Liver (tissue), 9 donors: ENCODE measurements around the gene KNG1. TPM values are rescaled to one million over a fixed set of nuclear protein-coding genes. Genes with fewer than 3 reads are reported as not detected.

Experiments used
- DNase-seq: peaks from one replicate; pipeline ENCODE4 v3.0.0-alpha.2; 2017; ENCODE audit warnings: low spot score
- H3K27ac ChIP-seq, 2 donors: one replicate each; pipeline ENCODE4 v1.7.0; 2013; ENCODE audit warnings: inconsistent platforms in 2 of 2, low read length in 2 of 2, control low read depth in 1 of 2, low read depth in 1 of 2, mild to moderate bottlenecking in 1 of 2
- H3K27me3 ChIP-seq, 4 donors: one replicate each; pipeline versions ENCODE4 v1.6.1 to v1.7.0; 2013; ENCODE audit warnings: low read length in 3 of 4, inconsistent platforms in 1 of 4, mild to moderate bottlenecking in 1 of 4, moderate library complexity in 1 of 4; ENCODE audit not compliant: control insufficient read depth in 4 of 4, insufficient read depth in 4 of 4
- H3K36me3 ChIP-seq, 4 donors: one replicate each; pipeline versions ENCODE4 v1.6.1 to v1.7.0; 2013; ENCODE audit warnings: low read length in 3 of 4, mild to moderate bottlenecking in 3 of 4, low read depth in 1 of 4, moderate library complexity in 1 of 4; ENCODE audit not compliant: control insufficient read depth in 4 of 4, insufficient read depth in 3 of 4
- H3K4me1 ChIP-seq, 4 donors: one replicate each; pipeline versions ENCODE4 v1.6.1 to v1.7.0; 2013; ENCODE audit warnings: low read length in 3 of 4, mild to moderate bottlenecking in 3 of 4, moderate library complexity in 1 of 4; ENCODE audit not compliant: control insufficient read depth in 4 of 4, insufficient read depth in 4 of 4
- H3K4me3 ChIP-seq, 3 donors: one replicate each; pipeline versions ENCODE4 v1.6.1 to v1.7.0; 2013; ENCODE audit warnings: low read length in 3 of 3, control low read depth in 1 of 3, low read depth in 1 of 3, mild to moderate bottlenecking in 1 of 3
- H3K9ac ChIP-seq, 2 donors: one replicate each; pipeline ENCODE4 v1.7.0; 2013; ENCODE audit warnings: low read length in 2 of 2, mild to moderate bottlenecking in 2 of 2, moderate library complexity in 2 of 2, control low read depth in 1 of 2, low read depth in 1 of 2
- H3K9me3 ChIP-seq, 4 donors: one replicate each; pipeline versions ENCODE4 v1.6.1 to v1.7.0; 2013; ENCODE audit warnings: low read length in 3 of 4; ENCODE audit not compliant: control insufficient read depth in 4 of 4
- EGR1 ChIP-seq, 2 donors: IDR thresholded peaks; 2 replicates each; pipeline ENCODE4 v1.6.1; 2016 to 2018; ENCODE audit warnings: antibody characterized with exemption in 2 of 2, low read depth in 2 of 2
- FOXA1 ChIP-seq: IDR thresholded peaks from 2 replicates; pipeline ENCODE4 v1.6.1; 2016; ENCODE audit warnings: antibody characterized with exemption
- HNF4G ChIP-seq: IDR thresholded peaks from 2 replicates; pipeline ENCODE4 v1.6.1; 2016; ENCODE audit warnings: antibody characterized with exemption
- NR2F2 ChIP-seq: IDR thresholded peaks from 2 replicates; pipeline ENCODE4 v1.6.1; 2016; ENCODE audit warnings: antibody characterized with exemption
- RAD21 ChIP-seq, 2 donors: IDR thresholded peaks; 2 replicates each; pipeline ENCODE4 v1.6.1; 2016; ENCODE audit warnings: antibody characterized with exemption in 2 of 2, mild to moderate bottlenecking in 2 of 2
- RXRA ChIP-seq, 2 donors: IDR thresholded peaks; 2 replicates each; pipeline ENCODE4 v1.6.1; 2017 to 2018; ENCODE audit warnings: antibody characterized with exemption in 2 of 2, mild to moderate bottlenecking in 1 of 2
- SP1 ChIP-seq: IDR thresholded peaks from 2 replicates; pipeline ENCODE4 v1.6.1; 2018; ENCODE audit warnings: antibody characterized with exemption, mild to moderate bottlenecking
- TAF1 ChIP-seq: conservative IDR thresholded peaks from 2 replicates; pipeline ENCODE4 v1.6.1; 2016; ENCODE audit warnings: antibody characterized with exemption, mild to moderate bottlenecking
- YY1 ChIP-seq: IDR thresholded peaks from 2 replicates; pipeline ENCODE4 v1.6.1; 2016; ENCODE audit warnings: antibody characterized with exemption, mild to moderate bottlenecking
- WGBS: extraction: QIAGEN DNeasy Blood & Tissue Kit; methylation state at CpG from one replicate; pipeline ENCODE4 v1.1.7; 2013; 5-methylcytosine and 5-hydroxymethylcytosine counted together
- polyA plus RNA-seq, 2 donors: library from polyadenylated mRNA; stranded (reverse) in 1 of 2; unstranded in 1 of 2; fragments of 200-250 nt in 1 of 2; fragments of >200 nt in 1 of 2; fragmentation: Nextera tagmentation in 1 of 2; extraction: Ambion mirVana in 1 of 2; gene quantifications; one replicate each; pipeline versions ENCODE4 v1.2.1 to v1.2.3, GENCODE V29; 2013 to 2015
- total RNA-seq, 2 donors: library from RNA; depleted of rRNA; stranded (reverse); fragments of >200 nt; gene quantifications; one replicate each; pipeline ENCODE4 v1.2.3, GENCODE V29; 2014
- TF ChIP-seq, protein P1 (sequence below): fragments of 150-350 bp; IDR thresholded peaks from 2 replicates; pipeline ENCODE4 v1.5.1; 2017; ENCODE audit warnings: improper control_type of control experiment, low read depth, low read length; ENCODE audit not compliant: missing input control
- TF ChIP-seq, protein P2 (sequence below): IDR thresholded peaks from 2 replicates; pipeline ENCODE4 v1.6.1; 2016; ENCODE audit warnings: antibody characterized with exemption
- TF ChIP-seq, protein P3 (sequence below): IDR thresholded peaks from 2 replicates; pipeline ENCODE4 v1.6.1; 2016; ENCODE audit warnings: antibody characterized with exemption
- TF ChIP-seq, protein P4 (sequence below): IDR thresholded peaks from 2 replicates; pipeline ENCODE4 v1.6.1; 2016; ENCODE audit warnings: antibody characterized with exemption
- TF ChIP-seq, protein P5 (sequence below): IDR thresholded peaks from 2 replicates; pipeline ENCODE4 v1.6.1; 2016; ENCODE audit warnings: antibody characterized with exemption, mild to moderate bottlenecking
- donor health status: healthy.
- donor health status: healthy.
- donor health status: healthy.
- donor health status: healthy.
- donor health status: healthy.

Gene KNG1
- total and polyA plus RNA-seq, 4 donors, result 605 to 918 (median 716) TPM

DNA sequence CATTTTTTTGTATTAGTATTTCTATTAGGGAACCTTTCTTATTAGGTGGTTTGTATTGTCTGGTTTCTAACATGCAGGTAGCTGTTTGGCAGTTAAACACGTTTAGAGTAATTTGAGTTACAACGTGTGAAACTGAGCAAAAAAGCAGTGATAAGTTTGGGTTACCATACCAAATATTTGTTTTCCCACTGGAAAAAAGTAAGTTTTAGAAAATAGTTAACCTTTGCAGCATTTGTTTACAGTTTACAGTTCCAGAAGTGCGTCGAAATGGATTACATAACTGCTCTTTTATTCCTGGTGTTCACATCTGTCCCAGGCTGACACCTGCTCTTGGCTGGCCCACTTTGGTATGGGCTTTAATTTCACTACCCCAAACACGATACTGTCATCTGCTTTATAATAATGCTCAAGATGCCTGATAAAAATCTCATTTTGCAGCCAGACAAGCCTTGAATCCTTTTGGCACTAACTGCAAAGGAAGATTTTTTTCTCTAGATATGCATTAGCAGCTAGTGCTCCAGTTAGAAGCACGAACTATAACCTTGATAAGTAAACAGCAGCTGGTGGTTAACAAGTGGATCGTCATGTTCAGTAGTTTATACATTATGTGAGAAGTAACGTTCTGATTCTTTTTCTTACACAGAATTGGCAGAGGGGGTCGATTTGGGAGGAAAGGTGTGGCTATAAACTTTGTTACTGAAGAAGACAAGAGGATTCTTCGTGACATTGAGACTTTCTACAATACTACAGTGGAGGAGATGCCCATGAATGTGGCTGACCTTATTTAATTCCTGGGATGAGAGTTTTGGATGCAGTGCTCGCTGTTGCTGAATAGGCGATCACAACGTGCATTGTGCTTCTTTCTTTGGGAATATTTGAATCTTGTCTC is 71.6 kb downstream of the KNG1 start:
- no peak for TF ChIP-seq SP1
- TF ChIP-seq, protein P1, sequence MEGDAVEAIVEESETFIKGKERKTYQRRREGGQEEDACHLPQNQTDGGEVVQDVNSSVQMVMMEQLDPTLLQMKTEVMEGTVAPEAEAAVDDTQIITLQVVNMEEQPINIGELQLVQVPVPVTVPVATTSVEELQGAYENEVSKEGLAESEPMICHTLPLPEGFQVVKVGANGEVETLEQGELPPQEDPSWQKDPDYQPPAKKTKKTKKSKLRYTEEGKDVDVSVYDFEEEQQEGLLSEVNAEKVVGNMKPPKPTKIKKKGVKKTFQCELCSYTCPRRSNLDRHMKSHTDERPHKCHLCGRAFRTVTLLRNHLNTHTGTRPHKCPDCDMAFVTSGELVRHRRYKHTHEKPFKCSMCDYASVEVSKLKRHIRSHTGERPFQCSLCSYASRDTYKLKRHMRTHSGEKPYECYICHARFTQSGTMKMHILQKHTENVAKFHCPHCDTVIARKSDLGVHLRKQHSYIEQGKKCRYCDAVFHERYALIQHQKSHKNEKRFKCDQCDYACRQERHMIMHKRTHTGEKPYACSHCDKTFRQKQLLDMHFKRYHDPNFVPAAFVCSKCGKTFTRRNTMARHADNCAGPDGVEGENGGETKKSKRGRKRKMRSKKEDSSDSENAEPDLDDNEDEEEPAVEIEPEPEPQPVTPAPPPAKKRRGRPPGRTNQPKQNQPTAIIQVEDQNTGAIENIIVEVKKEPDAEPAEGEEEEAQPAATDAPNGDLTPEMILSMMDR, result no peak
- TF ChIP-seq, protein P2, sequence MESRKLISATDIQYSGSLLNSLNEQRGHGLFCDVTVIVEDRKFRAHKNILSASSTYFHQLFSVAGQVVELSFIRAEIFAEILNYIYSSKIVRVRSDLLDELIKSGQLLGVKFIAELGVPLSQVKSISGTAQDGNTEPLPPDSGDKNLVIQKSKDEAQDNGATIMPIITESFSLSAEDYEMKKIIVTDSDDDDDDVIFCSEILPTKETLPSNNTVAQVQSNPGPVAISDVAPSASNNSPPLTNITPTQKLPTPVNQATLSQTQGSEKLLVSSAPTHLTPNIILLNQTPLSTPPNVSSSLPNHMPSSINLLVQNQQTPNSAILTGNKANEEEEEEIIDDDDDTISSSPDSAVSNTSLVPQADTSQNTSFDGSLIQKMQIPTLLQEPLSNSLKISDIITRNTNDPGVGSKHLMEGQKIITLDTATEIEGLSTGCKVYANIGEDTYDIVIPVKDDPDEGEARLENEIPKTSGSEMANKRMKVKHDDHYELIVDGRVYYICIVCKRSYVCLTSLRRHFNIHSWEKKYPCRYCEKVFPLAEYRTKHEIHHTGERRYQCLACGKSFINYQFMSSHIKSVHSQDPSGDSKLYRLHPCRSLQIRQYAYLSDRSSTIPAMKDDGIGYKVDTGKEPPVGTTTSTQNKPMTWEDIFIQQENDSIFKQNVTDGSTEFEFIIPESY, result no peak
- no peak for TF ChIP-seq YY1
- TF ChIP-seq RXRA (IDR thresholded peaks at IDR 0.05), result no peak
- TF ChIP-seq NR2F2, result no peak
- TF ChIP-seq, protein P3, sequence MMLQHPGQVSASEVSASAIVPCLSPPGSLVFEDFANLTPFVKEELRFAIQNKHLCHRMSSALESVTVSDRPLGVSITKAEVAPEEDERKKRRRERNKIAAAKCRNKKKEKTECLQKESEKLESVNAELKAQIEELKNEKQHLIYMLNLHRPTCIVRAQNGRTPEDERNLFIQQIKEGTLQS, result no peak
- TF ChIP-seq EGR1 (IDR thresholded peaks at IDR 0.05; ENCODE audit: low read depth in 2 of 2), result no peak
- TF ChIP-seq FOXA1, result no peak
- no peak for TF ChIP-seq TAF1
- TF ChIP-seq, protein P4, sequence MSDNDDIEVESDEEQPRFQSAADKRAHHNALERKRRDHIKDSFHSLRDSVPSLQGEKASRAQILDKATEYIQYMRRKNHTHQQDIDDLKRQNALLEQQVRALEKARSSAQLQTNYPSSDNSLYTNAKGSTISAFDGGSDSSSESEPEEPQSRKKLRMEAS, result no peak
- no peak for TF ChIP-seq HNF4G
- DNase-seq, result no peak
- Histone ChIP-seq H3K4me1 (peaks cover 8 to 29% (median 26%) of the 10 kb centered on the region in 4 donors), H3K9ac (no peak overlapping the region), H3K4me3 (no peak overlapping the region), H3K27me3 (no peaks in the 10 kb centered on the region), H3K27ac (no peak overlapping the region), H3K9me3 (no peaks in the 10 kb centered on the region), H3K36me3 (peaks cover 13 to 53% (median 52%) of the 10 kb centered on the region in 4 donors)
- WGBS, result 56% methylated on average over 13 of the region's 13 CpGs

DNA sequence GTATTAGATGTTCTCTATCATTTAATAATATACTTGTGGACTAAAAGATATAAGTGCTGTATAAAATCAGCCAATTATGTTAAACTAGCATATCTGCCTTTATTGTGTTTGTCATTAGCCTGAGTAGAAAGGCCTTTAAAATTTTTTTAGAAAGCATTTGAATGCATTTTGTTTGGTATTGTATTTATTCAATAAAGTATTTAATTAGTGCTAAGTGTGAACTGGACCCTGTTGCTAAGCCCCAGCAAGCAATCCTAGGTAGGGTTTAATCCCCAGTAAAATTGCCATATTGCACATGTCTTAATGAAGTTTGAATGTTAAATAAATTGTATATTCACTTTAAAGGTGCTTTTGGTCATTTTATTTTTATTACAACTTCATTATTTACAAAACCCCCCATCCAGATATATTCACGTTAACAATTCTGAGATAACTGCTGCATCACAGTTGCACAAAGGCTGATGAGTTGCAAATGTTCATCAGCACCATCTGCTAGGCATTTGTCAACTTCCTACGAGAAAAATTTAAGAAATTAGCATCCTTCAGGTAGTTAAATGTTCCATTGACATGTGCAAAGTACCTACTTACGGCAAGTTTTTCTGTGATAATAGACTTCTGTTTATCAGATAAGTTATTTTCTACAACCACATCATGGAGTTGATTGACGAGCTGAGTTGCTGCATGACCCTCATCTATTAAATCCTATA is 72.5 kb downstream of the KNG1 start:
- no peak for DNase-seq
- 70% methylated on average over 4 of the region's 4 CpGs for WGBS
- no peak for TF ChIP-seq SP1
- TF ChIP-seq, protein P5, sequence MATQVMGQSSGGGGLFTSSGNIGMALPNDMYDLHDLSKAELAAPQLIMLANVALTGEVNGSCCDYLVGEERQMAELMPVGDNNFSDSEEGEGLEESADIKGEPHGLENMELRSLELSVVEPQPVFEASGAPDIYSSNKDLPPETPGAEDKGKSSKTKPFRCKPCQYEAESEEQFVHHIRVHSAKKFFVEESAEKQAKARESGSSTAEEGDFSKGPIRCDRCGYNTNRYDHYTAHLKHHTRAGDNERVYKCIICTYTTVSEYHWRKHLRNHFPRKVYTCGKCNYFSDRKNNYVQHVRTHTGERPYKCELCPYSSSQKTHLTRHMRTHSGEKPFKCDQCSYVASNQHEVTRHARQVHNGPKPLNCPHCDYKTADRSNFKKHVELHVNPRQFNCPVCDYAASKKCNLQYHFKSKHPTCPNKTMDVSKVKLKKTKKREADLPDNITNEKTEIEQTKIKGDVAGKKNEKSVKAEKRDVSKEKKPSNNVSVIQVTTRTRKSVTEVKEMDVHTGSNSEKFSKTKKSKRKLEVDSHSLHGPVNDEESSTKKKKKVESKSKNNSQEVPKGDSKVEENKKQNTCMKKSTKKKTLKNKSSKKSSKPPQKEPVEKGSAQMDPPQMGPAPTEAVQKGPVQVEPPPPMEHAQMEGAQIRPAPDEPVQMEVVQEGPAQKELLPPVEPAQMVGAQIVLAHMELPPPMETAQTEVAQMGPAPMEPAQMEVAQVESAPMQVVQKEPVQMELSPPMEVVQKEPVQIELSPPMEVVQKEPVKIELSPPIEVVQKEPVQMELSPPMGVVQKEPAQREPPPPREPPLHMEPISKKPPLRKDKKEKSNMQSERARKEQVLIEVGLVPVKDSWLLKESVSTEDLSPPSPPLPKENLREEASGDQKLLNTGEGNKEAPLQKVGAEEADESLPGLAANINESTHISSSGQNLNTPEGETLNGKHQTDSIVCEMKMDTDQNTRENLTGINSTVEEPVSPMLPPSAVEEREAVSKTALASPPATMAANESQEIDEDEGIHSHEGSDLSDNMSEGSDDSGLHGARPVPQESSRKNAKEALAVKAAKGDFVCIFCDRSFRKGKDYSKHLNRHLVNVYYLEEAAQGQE, result no peak
- TF ChIP-seq, protein P3, result no peak
- TF ChIP-seq, protein P4, result no peak
- TF ChIP-seq, protein P2, result no peak
- TF ChIP-seq EGR1 (IDR thresholded peaks at IDR 0.05; ENCODE audit: low read depth in 2 of 2), result no peak
- no peak for TF ChIP-seq YY1
- no peak for TF ChIP-seq TAF1
- TF ChIP-seq, protein P1, result no peak
- TF ChIP-seq FOXA1, result no peak
- no peak for TF ChIP-seq RAD21 (IDR thresholded peaks at IDR 0.05)
- no peak for TF ChIP-seq HNF4G

More for the DNA sequence above, 72.5 kb downstream of the KNG1 start:
- Histone ChIP-seq H3K4me3 (no peak overlapping the region), H3K4me1 (peaks cover 8 to 27% (median 23%) of the 10 kb centered on the region in 4 donors), H3K9me3 (no peaks in the 10 kb centered on the region), H3K9ac (no peak overlapping the region), H3K27ac (no peak overlapping the region), H3K27me3 (no peaks in the 10 kb centered on the region), H3K36me3 (peaks cover 13 to 51% (median 48%) of the 10 kb centered on the region in 4 donors)
